Activated CD8-positive, alpha-beta T cell treated with anti-CD3 and anti-CD28 coated beads, Interleukin-2, amount 10 ng/mL, durations not matched to agents 7 days and 5 days (primary cell): Measurements from ENCODE around the gene SCAPER. TPM values are rescaled to one million over a fixed set of nuclear protein-coding genes. Genes with fewer than 3 reads are reported as not detected.
"Not testable (repeated sequence)": the region's sequence is repeated elsewhere in the genome, so short reads cannot be mapped to it uniquely, and the experiment has no call there.

ENCODE experiments used
- ATAC-seq: fragments of 150-1000 bp; cut with Tn5 transposase; one replicate; pipeline ENCODE4 v1.10.0; 2021; ENCODE audit warnings: moderate library complexity
- CTCF ChIA-PET: fragments of 350-600 bp; sonication (Branson Sonifier 250); formaldehyde crosslinking; loops from one replicate; lab custom pipeline; 2021; ENCODE audit warnings: antibody characterized with exemption; lab: Charles Lee
- POLR2A ChIA-PET: fragments of 350-600 bp; sonication (Branson Sonifier 250); formaldehyde crosslinking; loops from one replicate; lab custom pipeline; 2021; ENCODE audit warnings: antibody characterized with exemption; lab: Charles Lee
- DNase-seq: peaks from one replicate; pipeline ENCODE4 v3.0.0-alpha.2; 2020
- H3K27ac Mint-ChIP-seq: one replicate; pipeline ENCODE4 v1.8.0; 2021; ENCODE audit warnings: mild to moderate bottlenecking, mixed read lengths
- H3K27me3 Mint-ChIP-seq: one replicate; pipeline ENCODE4 v1.8.0; 2021; ENCODE audit warnings: low read depth, mixed read lengths
- H3K36me3 Mint-ChIP-seq: one replicate; pipeline ENCODE4 v1.8.0; 2021; ENCODE audit warnings: low read depth, mixed read lengths
- H3K4me1 Mint-ChIP-seq: one replicate; pipeline ENCODE4 v1.8.0; 2021; ENCODE audit warnings: low read depth, mixed read lengths
- H3K4me3 Mint-ChIP-seq: one replicate; pipeline ENCODE4 v1.8.0; 2021; ENCODE audit warnings: mild to moderate bottlenecking, mixed read lengths
- H3K9me3 Mint-ChIP-seq: one replicate; pipeline ENCODE4 v1.8.0; 2022; ENCODE audit warnings: mixed read lengths; ENCODE audit not compliant: insufficient read depth
- total RNA-seq, 2 experiments: library from RNA; stranded (reverse); gene quantifications; one replicate each; pipeline ENCODE4 v1.2.3, GENCODE V29; 2021

The SCAPER gene
- total RNA-seq, 2 experiments from 2014 or later, result 29.0 to 32.2 TPM

DNA sequence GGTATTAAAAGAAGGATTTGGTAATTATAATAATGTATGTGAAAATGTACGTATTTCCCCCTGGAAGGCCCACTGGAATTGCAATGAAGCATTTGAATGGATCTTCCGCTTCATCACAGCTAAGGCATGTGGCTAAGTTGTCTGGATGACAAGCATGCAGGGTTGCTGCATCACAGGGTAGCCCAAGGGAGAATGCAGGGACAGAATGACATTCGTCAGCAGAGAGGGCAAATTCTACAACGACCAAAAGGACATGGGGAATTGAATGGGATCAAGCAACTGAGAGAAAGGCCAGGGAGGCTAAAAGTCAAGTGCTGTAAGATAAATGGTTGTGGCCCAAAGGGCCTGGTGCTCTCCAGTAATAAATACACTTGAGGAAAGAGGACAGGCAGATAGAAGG lies 473.2 kb downstream of the SCAPER start:
- ChIA-PET CTCF (no interaction called here), POLR2A (no interaction called here)
- DNase-seq, result no peak
- Mint-ChIP-seq H3K27me3 (no peaks in the 10 kb centered on the region), H3K36me3 (peaks cover 20% of the 10 kb centered on the region), H3K4me1 (peaks cover 5% of the 10 kb centered on the region), H3K9me3 (no peaks in the 10 kb centered on the region), H3K4me3 (no peak overlapping the region), H3K27ac (no peak overlapping the region)
- ATAC-seq, result no peak

- H3K27me3 Mint-ChIP-seq, H3K4me1 Mint-ChIP-seq, H3K9me3 Mint-ChIP-seq, DNase-seq, H3K27ac Mint-ChIP-seq, ATAC-seq, CTCF ChIA-PET, H3K4me3 Mint-ChIP-seq: not testable (repeated sequence)
- peaks cover 26% of the 10 kb centered on the region for H3K36me3 Mint-ChIP-seq
- POLR2A ChIA-PET, result interaction anchor here (0.6 kb wide), 1 partner anchor 561 kb away, joined by 5 read pairs; no protein-coding TSS in a partner anchor
Observed at GRCh38 chr15:76430711-76431110, 474.4 kb downstream of the SCAPER start.

DNA sequence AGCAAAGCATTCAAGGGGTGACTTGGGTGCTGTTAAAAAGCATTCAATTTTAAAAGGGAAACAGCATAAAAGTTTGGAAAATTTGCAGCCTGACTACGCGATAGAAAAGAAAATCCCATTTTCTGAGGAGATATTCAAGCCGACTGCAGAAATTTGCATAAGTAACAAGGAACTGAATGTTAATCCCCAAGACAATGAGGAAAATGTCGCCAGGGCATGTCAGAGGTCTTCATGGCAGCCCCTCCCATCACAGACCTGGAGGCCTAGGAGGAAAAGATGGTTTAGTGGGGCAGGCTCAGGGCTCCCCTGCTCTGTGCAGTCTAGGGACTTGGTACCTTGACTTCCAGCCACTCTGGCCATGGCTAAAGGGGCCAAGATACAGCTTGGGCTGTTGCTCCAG lies 475.5 kb downstream of the SCAPER start:
- H3K36me3 Mint-ChIP-seq, result peaks cover 26% of the 10 kb centered on the region
- CTCF ChIA-PET, result no interaction called here
- no peak for ATAC-seq

GRCh38 chr15:76426941-76427340 lies 478.2 kb downstream of the SCAPER start:
- ChIA-PET POLR2A (no interaction called here), CTCF (no interaction called here)
- Mint-ChIP-seq H3K27me3 (peaks cover 3% of the 10 kb centered on the region), H3K27ac (no peak overlapping the region), H3K4me3 (no peak overlapping the region), H3K9me3 (no peaks in the 10 kb centered on the region), H3K36me3 (peaks cover 19% of the 10 kb centered on the region), H3K4me1 (no peaks in the 10 kb centered on the region)
- DNase-seq (no peak), ATAC-seq (no peak)

More for the DNA sequence above, 475.5 kb downstream of the SCAPER start:
- Mint-ChIP-seq H3K9me3 (no peaks in the 10 kb centered on the region), H3K27me3 (no peaks in the 10 kb centered on the region), H3K4me1 (peaks cover 5% of the 10 kb centered on the region), H3K4me3 (no peak overlapping the region), H3K27ac (no peak overlapping the region)
- POLR2A ChIA-PET, result no interaction called here
- DNase-seq, result no peak

DNA sequence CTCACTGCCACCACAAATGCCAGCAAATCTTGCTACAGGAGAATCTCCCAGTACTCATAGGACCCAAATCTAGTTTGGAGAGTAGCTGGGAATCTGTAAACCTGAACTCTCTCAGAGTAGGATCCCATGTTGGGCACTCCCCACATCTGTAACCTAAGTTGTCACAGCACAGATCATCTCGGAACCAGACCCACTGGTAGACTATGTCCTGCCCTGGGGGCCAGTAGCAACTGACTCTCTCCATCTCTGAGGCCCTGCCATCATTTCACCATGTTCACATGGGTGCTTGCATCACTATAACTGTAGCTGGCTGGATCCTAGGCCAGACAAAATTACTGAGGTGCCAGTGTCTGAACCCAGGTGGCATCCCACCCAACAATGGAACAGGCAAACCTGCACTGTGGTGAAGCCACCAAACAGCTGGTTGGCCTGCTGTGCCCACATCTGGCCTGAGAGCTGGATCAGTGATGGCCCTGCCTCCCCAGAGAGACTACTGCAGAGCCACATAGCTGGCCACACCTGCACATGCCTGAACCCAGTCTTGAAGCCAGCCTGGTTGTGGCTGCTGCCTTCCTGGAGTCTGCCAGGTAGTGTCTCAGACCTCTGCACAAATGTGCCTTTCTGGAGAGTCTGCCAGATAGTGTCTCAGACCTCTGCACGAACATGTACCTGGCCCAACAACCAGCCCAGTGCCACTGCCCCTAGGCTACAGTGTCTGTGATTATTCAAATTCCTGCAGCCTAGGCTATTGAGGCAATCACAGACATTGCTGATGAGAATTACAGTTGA lies 486.6 kb downstream of the SCAPER start:
- DNase-seq, result no peak
- H3K27ac Mint-ChIP-seq, result no peak overlapping the region
- POLR2A ChIA-PET, result no interaction called here
- H3K4me3 Mint-ChIP-seq, result no peak overlapping the region
- H3K9me3 Mint-ChIP-seq, result no peaks in the 10 kb centered on the region
- H3K27me3 Mint-ChIP-seq, result peaks cover 3% of the 10 kb centered on the region
- H3K4me1 Mint-ChIP-seq, result no peaks in the 10 kb centered on the region
- ATAC-seq, result no peak
- H3K36me3 Mint-ChIP-seq, result no peaks in the 10 kb centered on the region
- CTCF ChIA-PET, result no interaction called here

GRCh38 chr15:76401285-76401684 lies 503.9 kb downstream of the SCAPER start:
- H3K4me1 Mint-ChIP-seq, result no peaks in the 10 kb centered on the region
- no peak for DNase-seq
- ATAC-seq, result no peak
- CTCF ChIA-PET, result no interaction called here
- H3K27ac Mint-ChIP-seq, result no peak overlapping the region
- POLR2A ChIA-PET, result no interaction called here
- H3K36me3 Mint-ChIP-seq, result peaks cover 4% of the 10 kb centered on the region
- no peaks in the 10 kb centered on the region for H3K27me3 Mint-ChIP-seq
- no peak overlapping the region for H3K4me3 Mint-ChIP-seq
- no peaks in the 10 kb centered on the region for H3K9me3 Mint-ChIP-seq

DNA sequence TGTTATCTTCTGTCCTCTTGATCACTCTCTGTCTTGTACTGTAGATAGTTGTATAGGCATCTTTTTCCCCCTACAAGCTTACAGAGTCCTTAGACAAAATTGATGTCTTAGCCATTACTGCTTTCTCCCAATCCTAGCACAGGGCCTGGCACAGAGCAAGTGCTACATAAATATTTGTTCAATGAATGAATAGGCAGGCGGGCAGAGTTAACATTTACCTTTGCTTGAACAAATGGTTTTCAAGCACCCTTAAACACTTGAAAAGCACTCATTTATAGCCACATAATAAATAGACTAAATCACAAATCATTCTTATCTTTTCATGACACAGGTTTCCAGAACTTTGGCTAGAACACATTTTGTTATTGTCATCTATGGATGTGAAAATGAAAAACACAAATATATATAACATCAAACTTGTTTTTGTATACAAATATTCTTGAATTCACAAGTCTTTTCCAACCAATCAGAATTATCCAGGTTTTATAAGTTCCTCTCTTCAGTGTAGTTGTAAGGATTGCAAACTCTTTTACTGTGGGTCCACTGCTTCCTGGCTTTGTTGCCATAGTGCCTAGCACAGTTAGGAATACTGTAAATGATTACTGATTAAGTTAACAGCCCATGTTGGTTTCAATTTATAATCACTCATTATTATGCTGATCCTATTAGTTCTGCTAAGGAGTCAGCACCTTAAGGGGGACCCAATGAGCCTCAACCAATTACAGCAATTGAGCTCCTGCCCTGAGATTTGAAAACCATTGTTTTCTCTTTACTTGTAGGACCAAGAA lies 506.6 kb downstream of the SCAPER start:
- Mint-ChIP-seq H3K36me3 (peaks cover 1% of the 10 kb centered on the region), H3K4me3 (no peak overlapping the region), H3K4me1 (no peaks in the 10 kb centered on the region), H3K9me3 (no peaks in the 10 kb centered on the region), H3K27me3 (no peaks in the 10 kb centered on the region), H3K27ac (no peak overlapping the region)
- ChIA-PET POLR2A (no interaction called here), CTCF (no interaction called here)
- DNase-seq (no peak), ATAC-seq (no peak)

DNA sequence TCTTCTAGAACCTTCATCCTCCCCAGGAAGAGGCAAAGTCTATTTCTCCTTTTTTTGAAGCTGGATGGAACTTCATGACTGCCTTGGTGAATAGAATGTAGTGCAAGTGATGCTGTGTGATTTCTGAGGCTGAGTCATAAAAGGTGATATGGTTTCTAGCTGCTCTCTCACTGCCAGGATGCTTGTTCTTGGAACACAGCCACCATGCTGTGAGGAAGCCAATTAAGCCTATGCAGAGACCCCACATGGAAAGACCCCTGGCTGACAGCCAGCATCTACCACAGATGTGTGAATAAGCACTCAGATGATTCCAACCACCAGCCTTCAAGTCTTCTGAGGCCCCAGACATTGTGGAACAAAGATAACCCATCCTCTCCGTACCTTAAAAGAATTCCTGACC lies 511.5 kb downstream of the SCAPER start:
- ChIA-PET POLR2A (no interaction called here), CTCF (no interaction called here)
- H3K4me3 Mint-ChIP-seq, result no peak overlapping the region
- H3K36me3 Mint-ChIP-seq, result no peaks in the 10 kb centered on the region
- DNase-seq (no peak), ATAC-seq (no peak)
- no peaks in the 10 kb centered on the region for H3K9me3 Mint-ChIP-seq
- H3K27me3 Mint-ChIP-seq, result no peaks in the 10 kb centered on the region
- no peak overlapping the region for H3K27ac Mint-ChIP-seq
- no peaks in the 10 kb centered on the region for H3K4me1 Mint-ChIP-seq

- no peak for DNase-seq
- ATAC-seq, result no peak
- ChIA-PET POLR2A (no interaction called here), CTCF (interaction anchor here (1.2 kb wide), 1 partner anchor 10 kb away, joined by 3 read pairs; no protein-coding TSS in a partner anchor)
- Mint-ChIP-seq H3K4me3 (no peak overlapping the region), H3K36me3 (no peaks in the 10 kb centered on the region), H3K27me3 (no peaks in the 10 kb centered on the region), H3K27ac (no peak overlapping the region), H3K9me3 (no peaks in the 10 kb centered on the region), H3K4me1 (no peaks in the 10 kb centered on the region)
Observed at GRCh38 chr15:76391847-76392246, 513.3 kb downstream of the SCAPER start.

- Mint-ChIP-seq H3K27ac (no peak overlapping the region), H3K36me3 (no peaks in the 10 kb centered on the region), H3K27me3 (no peaks in the 10 kb centered on the region), H3K9me3 (no peaks in the 10 kb centered on the region), H3K4me1 (no peaks in the 10 kb centered on the region), H3K4me3 (no peak overlapping the region)
- DNase-seq, result no peak
- CTCF ChIA-PET, result interaction anchor here (1.2 kb wide), 1 partner anchor 9 kb away, joined by 3 read pairs; no protein-coding TSS in a partner anchor
- POLR2A ChIA-PET, result no interaction called here
- ATAC-seq, result no peak
Observed at GRCh38 chr15:76391309-76391708, 513.8 kb downstream of the SCAPER start.

- H3K4me3 Mint-ChIP-seq, result no peak overlapping the region
- ChIA-PET POLR2A (no interaction called here), CTCF (no interaction called here)
- no peaks in the 10 kb centered on the region for H3K9me3 Mint-ChIP-seq
- no peaks in the 10 kb centered on the region for H3K27me3 Mint-ChIP-seq
- no peaks in the 10 kb centered on the region for H3K4me1 Mint-ChIP-seq
- ATAC-seq (no peak), DNase-seq (no peak)
- no peaks in the 10 kb centered on the region for H3K36me3 Mint-ChIP-seq
- H3K27ac Mint-ChIP-seq, result no peak overlapping the region
Observed at GRCh38 chr15:76390571-76390970, 514.6 kb downstream of the SCAPER start.

DNA sequence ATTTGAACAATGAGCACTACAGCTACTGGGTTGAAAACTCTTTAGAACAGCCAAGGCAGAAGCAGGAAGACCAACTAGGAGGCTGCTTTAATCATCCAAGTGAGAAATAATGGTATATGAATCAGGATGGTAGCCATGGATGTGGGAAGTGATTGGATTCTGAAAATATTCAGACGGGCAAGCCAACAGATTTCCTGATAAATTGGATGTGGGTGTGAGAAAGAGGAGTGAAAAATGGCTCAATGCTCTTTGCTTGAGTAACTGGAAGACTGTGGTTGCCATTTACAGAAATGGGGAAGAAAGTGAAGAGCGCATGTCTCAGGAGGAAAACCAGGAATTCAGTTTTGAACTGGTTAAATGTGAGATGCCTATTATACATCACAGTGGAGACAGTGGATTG lies 518.2 kb downstream of the SCAPER start:
- Mint-ChIP-seq H3K27me3 (no peaks in the 10 kb centered on the region), H3K27ac (no peak overlapping the region), H3K9me3 (no peaks in the 10 kb centered on the region), H3K4me3 (no peak overlapping the region), H3K36me3 (no peaks in the 10 kb centered on the region), H3K4me1 (no peaks in the 10 kb centered on the region)
- ChIA-PET CTCF (no interaction called here), POLR2A (no interaction called here)
- ATAC-seq, result no peak
- DNase-seq, result no peak
